PC-9 (cell line): ENCODE measurements around the gene UBE2K. TPM values are rescaled to one million over a fixed set of nuclear protein-coding genes. Genes with fewer than 3 reads are reported as not detected.
"Not testable (repeated sequence)": the region's sequence is repeated elsewhere in the genome, so short reads cannot be mapped to it uniquely, and the experiment has no call there.

ENCODE experiments used
- BruUV-seq: library from RNA; stranded (reverse); fragments of 400-500 nt; replicated peaks from 2 replicates; lab custom pipeline; 2021; lab: Mats Ljungman, UMichigan
- CTCF ChIA-PET: fragments of 300-600 bp; sonication (Branson Sonifier 250); formaldehyde crosslinking; loops from one replicate; lab custom pipeline; 2022; ENCODE audit warnings: antibody characterized with exemption; lab: Charles Lee
- POLR2A ChIA-PET: fragments of 300-600 bp; sonication (Branson Sonifier 250); formaldehyde crosslinking; loops from one replicate; lab custom pipeline; 2022; ENCODE audit warnings: antibody characterized with exemption; ENCODE audit not compliant: unreplicated experiment; lab: Charles Lee
- DNase-seq, 2 experiments: peaks; one replicate each; pipeline versions ENCODE4 v3.0.0 to v3.0.0-alpha.2; 2015 to 2022; ENCODE audit warnings: mixed read lengths in 1 of 2
- H2AFZ ChIP-seq: fragments of 200-600 bp; sonication (generic); 2 replicates; pipeline ENCODE4 v1.8.1; 2017; ENCODE audit warnings: antibody characterized with exemption
- H3F3A ChIP-seq: fragments of 200-600 bp; sonication (generic); 2 replicates; pipeline ENCODE4 v1.8.1; 2017; ENCODE audit warnings: antibody characterized with exemption, mild to moderate bottlenecking, low read depth; ENCODE audit not compliant: insufficient read depth
- H3K27ac ChIP-seq: fragments of 200-600 bp; sonication (generic); 2 replicates; pipeline ENCODE4 v1.6.1; 2016; ENCODE audit warnings: mixed run types
- H3K27me3 ChIP-seq: fragments of 200-600 bp; sonication (generic); 2 replicates; pipeline ENCODE4 v1.6.1; 2016; ENCODE audit warnings: low read depth, mixed run types; ENCODE audit not compliant: insufficient read depth
- H3K36me3 ChIP-seq: fragments of 200-600 bp; sonication (generic); 2 replicates; pipeline ENCODE4 v1.6.1; 2016; ENCODE audit warnings: low read depth, mixed run types
- H3K4me1 ChIP-seq: fragments of 200-600 bp; sonication (generic); replicated peaks from 2 replicates; pipeline ENCODE4 v1.6.1; 2016; ENCODE audit warnings: mixed run types; ENCODE audit not compliant: insufficient read depth
- H3K4me2 ChIP-seq: fragments of 200-600 bp; sonication (generic); 2 replicates; pipeline ENCODE4 v1.6.1; 2017; ENCODE audit warnings: mixed run types
- H3K4me3 ChIP-seq: fragments of 200-600 bp; sonication (generic); 2 replicates; pipeline ENCODE4 v1.6.1; 2016; ENCODE audit warnings: mixed run types
- H3K79me2 ChIP-seq: fragments of 200-600 bp; sonication (generic); 2 replicates; pipeline ENCODE4 v1.6.1; 2017; ENCODE audit warnings: low read depth, mixed run types
- H3K9me2 ChIP-seq: fragments of 200-600 bp; sonication (generic); 2 replicates; pipeline ENCODE4 v1.8.1; 2017; ENCODE audit warnings: mild to moderate bottlenecking; ENCODE audit not compliant: insufficient read depth
- H3K9me3 ChIP-seq: fragments of 200-600 bp; sonication (generic); 2 replicates; pipeline ENCODE4 v1.8.1; 2016; ENCODE audit warnings: low read depth; ENCODE audit not compliant: insufficient read depth
- H4K20me1 ChIP-seq: fragments of 200-600 bp; sonication (generic); 2 replicates; pipeline ENCODE4 v1.8.1; 2017; ENCODE audit not compliant: insufficient read depth
- EZH2 ChIP-seq: fragments of 200-600 bp; sonication (generic); IDR thresholded peaks from 2 replicates; pipeline ENCODE4 v1.8.0; 2017; ENCODE audit warnings: antibody characterized with exemption, low read depth
- intact Hi-C: fragments of 100-400 bp; cut with micrococcal nuclease; formaldehyde crosslinking; loops from one replicate; pipeline ENCODE4 v1.10.0; 2022; ENCODE audit not compliant: unreplicated experiment
- total RNA-seq: library from RNA; stranded (reverse); gene quantifications from 2 replicates; pipeline ENCODE4 v1.2.3, GENCODE V29; 2021
- TF ChIP-seq, protein P1 (sequence below): fragments of 200-600 bp; sonication (generic); conservative IDR thresholded peaks from 2 replicates; pipeline ENCODE4 v1.6.1; 2017; ENCODE audit warnings: mixed run types, antibody characterized with exemption, mild to moderate bottlenecking, moderate library complexity

Gene UBE2K
- total RNA-seq, 1 experiment from 2014 or later, result 129 TPM

DNA sequence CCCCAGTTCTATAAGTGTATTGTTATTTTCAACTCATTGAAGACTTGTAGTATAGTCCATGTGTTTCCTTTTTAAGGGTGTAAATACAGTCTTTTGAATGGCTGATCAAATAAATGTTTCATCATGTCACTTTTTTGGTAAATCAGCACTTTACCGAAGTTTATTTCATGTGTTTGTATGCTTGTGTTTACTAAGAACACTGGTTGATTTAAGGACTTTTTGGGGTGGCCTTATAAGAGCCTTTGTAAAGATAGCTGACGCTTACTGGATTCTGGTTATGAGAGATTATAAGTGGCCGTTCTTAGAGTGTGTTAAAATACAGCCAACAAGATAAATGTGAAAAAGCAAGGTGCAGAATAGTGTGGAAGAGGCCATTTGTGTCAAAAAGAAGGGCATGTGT lies 2.6 kb downstream of the UBE2K start:
- no TSS peak for BruUV-seq
- no peaks in the 10 kb centered on the region for H3K27me3 ChIP-seq
- POLR2A ChIA-PET, result interaction anchor here (0.6 kb wide), 1 partner anchor 142 kb away, joined by 6 read pairs; no protein-coding TSS in a partner anchor
- no peaks in the 10 kb centered on the region; the same call in 1 of the 2 replicates for H3K9me2 ChIP-seq
- CTCF ChIA-PET, result no interaction called here
- H3F3A ChIP-seq, result no peaks in the 10 kb centered on the region; the same call in 1 of the 2 replicates
- peak overlapping the region; percentile 100 for H3K4me2 ChIP-seq
- H2AFZ ChIP-seq, result no peak overlapping the region
- peaks cover 31% of the 10 kb centered on the region for H3K4me1 ChIP-seq
- H4K20me1 ChIP-seq, result peaks cover 55% of the 10 kb centered on the region
- TF ChIP-seq, protein P1, sequence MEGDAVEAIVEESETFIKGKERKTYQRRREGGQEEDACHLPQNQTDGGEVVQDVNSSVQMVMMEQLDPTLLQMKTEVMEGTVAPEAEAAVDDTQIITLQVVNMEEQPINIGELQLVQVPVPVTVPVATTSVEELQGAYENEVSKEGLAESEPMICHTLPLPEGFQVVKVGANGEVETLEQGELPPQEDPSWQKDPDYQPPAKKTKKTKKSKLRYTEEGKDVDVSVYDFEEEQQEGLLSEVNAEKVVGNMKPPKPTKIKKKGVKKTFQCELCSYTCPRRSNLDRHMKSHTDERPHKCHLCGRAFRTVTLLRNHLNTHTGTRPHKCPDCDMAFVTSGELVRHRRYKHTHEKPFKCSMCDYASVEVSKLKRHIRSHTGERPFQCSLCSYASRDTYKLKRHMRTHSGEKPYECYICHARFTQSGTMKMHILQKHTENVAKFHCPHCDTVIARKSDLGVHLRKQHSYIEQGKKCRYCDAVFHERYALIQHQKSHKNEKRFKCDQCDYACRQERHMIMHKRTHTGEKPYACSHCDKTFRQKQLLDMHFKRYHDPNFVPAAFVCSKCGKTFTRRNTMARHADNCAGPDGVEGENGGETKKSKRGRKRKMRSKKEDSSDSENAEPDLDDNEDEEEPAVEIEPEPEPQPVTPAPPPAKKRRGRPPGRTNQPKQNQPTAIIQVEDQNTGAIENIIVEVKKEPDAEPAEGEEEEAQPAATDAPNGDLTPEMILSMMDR, result no peak
- TF ChIP-seq EZH2, result no peak
- H3K4me3 ChIP-seq, result peak overlapping the region; percentile 78
- H3K27ac ChIP-seq, result peak overlapping the region; percentile 71
- no peaks in the 10 kb centered on the region for H3K9me3 ChIP-seq
- H3K79me2 ChIP-seq, result peaks cover 76% of the 10 kb centered on the region
- intact Hi-C loops, result no loop called here
- peaks cover 17% of the 10 kb centered on the region for H3K36me3 ChIP-seq
- no peak for DNase-seq

DNA sequence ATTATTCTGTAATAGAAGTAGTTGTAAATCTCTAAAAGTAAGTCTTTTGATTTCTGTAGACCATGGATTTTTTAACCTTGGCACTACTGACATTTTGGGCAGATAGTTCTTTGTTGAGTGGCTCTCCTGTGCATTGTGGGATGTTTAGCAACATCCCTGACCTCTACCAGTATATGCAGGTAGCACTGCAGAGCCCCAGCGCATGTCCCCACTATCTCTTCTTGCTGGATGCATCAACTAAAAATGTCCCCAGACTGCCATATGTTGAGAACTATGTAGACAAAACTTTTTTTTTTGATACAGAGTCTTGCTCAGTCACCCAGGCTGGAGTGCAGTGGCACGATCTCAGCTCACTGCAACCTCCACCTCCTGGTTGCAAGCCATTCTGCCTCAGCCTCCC lies 4.8 kb downstream of the UBE2K start:
- intact Hi-C loops, result no loop called here

DNA sequence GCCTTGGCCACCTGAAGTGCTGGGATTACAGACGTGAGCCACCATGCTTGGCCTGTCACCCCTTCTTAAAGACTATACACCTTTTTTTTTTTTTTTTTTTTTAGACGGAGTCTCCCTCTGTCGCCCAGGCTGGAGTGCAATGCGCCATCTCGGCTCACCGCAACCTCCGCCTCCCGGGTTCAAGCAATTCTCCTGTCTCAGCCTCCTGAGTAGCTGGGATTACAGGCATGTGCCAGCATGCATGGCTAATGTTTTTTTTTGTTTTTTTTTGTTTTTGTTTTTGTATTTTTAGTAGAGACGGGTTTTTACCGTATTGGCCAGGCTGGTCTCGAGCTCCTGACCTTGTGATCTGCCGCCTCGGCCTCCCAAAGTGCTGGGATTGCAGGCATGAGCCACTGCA lies 6.9 kb downstream of the UBE2K start:
- intact Hi-C loops, H3K4me3 ChIP-seq, H2AFZ ChIP-seq, H3K9me3 ChIP-seq, H3K27ac ChIP-seq, H3K9me2 ChIP-seq, DNase-seq, POLR2A ChIA-PET, H3K4me2 ChIP-seq, BruUV-seq, H3K27me3 ChIP-seq: not testable (repeated sequence)
- Histone ChIP-seq H3K4me1 (peaks cover 24% of the 10 kb centered on the region), H3K36me3 (peaks cover 22% of the 10 kb centered on the region), H3K79me2 (peaks cover 100% of the 10 kb centered on the region), H4K20me1 (peaks cover 83% of the 10 kb centered on the region), H3F3A (peaks cover 21% of the 10 kb centered on the region)
- CTCF ChIA-PET, result interaction anchor here (0.6 kb wide), 1 partner anchor 387 kb away, joined by 9 read pairs; no protein-coding TSS in a partner anchor

More for the DNA sequence above, 4.8 kb downstream of the UBE2K start:
- TF ChIP-seq, protein P1, result no peak
- TF ChIP-seq EZH2, result no peak
- peaks cover 74% of the 10 kb centered on the region for H4K20me1 ChIP-seq
- CTCF ChIA-PET, result no interaction called here
- no peak overlapping the region for H3K4me2 ChIP-seq
- DNase-seq, result no peak
- no peaks in the 10 kb centered on the region for H3K9me3 ChIP-seq
- H3K27me3 ChIP-seq, result no peaks in the 10 kb centered on the region
- no peak overlapping the region for H2AFZ ChIP-seq
- POLR2A ChIA-PET, result interaction anchor here (0.6 kb wide), 1 partner anchor 64 kb away, joined by 4 read pairs; no protein-coding TSS in a partner anchor
- no peak overlapping the region for H3K4me3 ChIP-seq
- peaks cover 6% of the 10 kb centered on the region; the same call in 1 of the 2 replicates for H3F3A ChIP-seq
- peaks cover 30% of the 10 kb centered on the region for H3K4me1 ChIP-seq
- no peak overlapping the region for H3K27ac ChIP-seq
- peaks cover 22% of the 10 kb centered on the region for H3K36me3 ChIP-seq
- H3K79me2 ChIP-seq, result peaks cover 98% of the 10 kb centered on the region
- H3K9me2 ChIP-seq, result no peaks in the 10 kb centered on the region; the same call in 1 of the 2 replicates
- BruUV-seq, result no TSS peak
